A549 (cell line): ENCODE data around the gene RNF225. TPM values are rescaled to one million over a fixed set of nuclear protein-coding genes. Genes with fewer than 3 reads are reported as not detected.
A peak's percentile ranks its signal among the peaks of the same experiment; 100 is the strongest.

Experiments used
- ATAC-seq, 2 experiments: fragments of 200-7000 bp in 1 of 2; fragments of >200 bp in 1 of 2; cut with Nextera tagmentation in 1 of 2; cut with Tn5 transposase in 1 of 2; 3 replicates each; pipeline versions ENCODE4 v1.8.0 to v1.9.1; 2018 to 2020; ENCODE audit warnings: mild to moderate bottlenecking in 1 of 2, moderate library complexity in 1 of 2
- CTCF ChIA-PET: fragments of 300-600 bp; sonication (Branson Sonifier 250); formaldehyde crosslinking; extraction: SDS; loops from one replicate; lab custom pipeline; 2021; ENCODE audit warnings: antibody characterized with exemption, inconsistent platforms; lab: Yijun Ruan, JAX
- POLR2A ChIA-PET: fragments of 350-600 bp; formaldehyde crosslinking; extraction: SDS; loops from one replicate; lab custom pipeline; 2021; ENCODE audit warnings: antibody characterized with exemption, inconsistent platforms; lab: Yijun Ruan, JAX
- DNase-seq, 2 experiments: peaks; one replicate each; pipeline versions ENCODE4 v3.0.0 to v3.0.0-alpha.2; 2011 to 2016; ENCODE audit warnings: low read depth in 1 of 2, low spot score in 1 of 2
- FAIRE-seq: peaks from 2 replicates; lab custom pipeline; 2011; peaks lifted over from hg19 to GRCh38; lab: Jason Lieb, UNC
- H3K27ac ChIP-seq, 2 experiments: fragments of >200 bp; sonication (Bioruptor Twin); formaldehyde crosslinking; 3 replicates each; pipeline ENCODE4 v1.5.1; 2016 to 2017
- H3K4me1 ChIP-seq: fragments of >200 bp; sonication (Bioruptor Twin); formaldehyde crosslinking; 3 replicates; pipeline ENCODE4 v1.6.1; 2016
- H3K4me2 ChIP-seq: fragments of >200 bp; sonication (Bioruptor Twin); formaldehyde crosslinking; 3 replicates; pipeline ENCODE4 v1.6.1; 2016
- H3K4me3 ChIP-seq: fragments of >200 bp; sonication (Bioruptor Twin); formaldehyde crosslinking; 3 replicates; pipeline ENCODE4 v1.5.1; 2016
- H3K9me3 ChIP-seq: fragments of >200 bp; sonication (Bioruptor Twin); formaldehyde crosslinking; 3 replicates; pipeline ENCODE4 v1.6.1; 2016
- CBX2 ChIP-seq: fragments of 200-600 bp; sonication (generic); IDR thresholded peaks from 2 replicates; pipeline ENCODE4 v1.6.1; 2016; ENCODE audit warnings: low read depth, mild to moderate bottlenecking, borderline replicate concordance
- CBX8 ChIP-seq: fragments of 200-600 bp; sonication (generic); IDR thresholded peaks from 2 replicates; pipeline ENCODE4 v1.6.1; 2016
- CHD2 ChIP-seq: fragments of 150-350 bp; IDR thresholded peaks from 2 replicates; pipeline ENCODE4 v1.6.1; 2014; ENCODE audit warnings: low read length; ENCODE audit not compliant: partially characterized antibody
- EP300 ChIP-seq, 2 experiments: fragments of >200 bp; sonication (Bioruptor Twin); formaldehyde crosslinking; IDR thresholded peaks; 2 replicates in 1 of 2; 3 replicates in 1 of 2; pipeline ENCODE4 v1.6.1; 2016 to 2017
- FOSB ChIP-seq: fragments of 250-450 bp; sonication (Bioruptor Pico); IDR thresholded peaks from 2 replicates; pipeline ENCODE4 v1.5.0; 2020; ENCODE audit warnings: mild to moderate bottlenecking, moderate library complexity
- FOSL2 ChIP-seq, 2 experiments: fragments of 450-650 bp in 1 of 2; fragments of >200 bp in 1 of 2; sonication (Bioruptor Twin) in 1 of 2; formaldehyde crosslinking; IDR thresholded peaks; 2 replicates each; pipeline versions ENCODE4 v1.5.0 to v1.6.1; 2016 to 2020; ENCODE audit warnings: mild to moderate bottlenecking in 1 of 2, moderate library complexity in 1 of 2
- GATA3 ChIP-seq: IDR thresholded peaks from 2 replicates; pipeline ENCODE4 v1.6.1; 2012; ENCODE audit warnings: borderline replicate concordance
- HEYL ChIP-seq: fragments of 250-450 bp; sonication (Bioruptor Pico); IDR thresholded peaks from 2 replicates; pipeline ENCODE4 v1.8.0; 2021; ENCODE audit warnings: mild to moderate bottlenecking, moderate library complexity
- HOXB13 ChIP-seq: fragments of 250-450 bp; sonication (Bioruptor Pico); IDR thresholded peaks from 2 replicates; pipeline ENCODE4 v1.5.0; 2020; ENCODE audit warnings: low read depth, mild to moderate bottlenecking, moderate library complexity
- KDM5A ChIP-seq: fragments of 200-600 bp; sonication (generic); IDR thresholded peaks from 2 replicates; pipeline ENCODE4 v1.6.1; 2016; ENCODE audit warnings: antibody characterized with exemption, mild to moderate bottlenecking
- NFE2L2 ChIP-seq: fragments of 150-350 bp; conservative IDR thresholded peaks from 2 replicates; pipeline ENCODE4 v1.6.1; 2014; ENCODE audit warnings: low read length
- PHF8 ChIP-seq: fragments of 200-600 bp; sonication (generic); IDR thresholded peaks from 2 replicates; pipeline ENCODE4 v1.6.1; 2016; ENCODE audit warnings: low read depth, mild to moderate bottlenecking, antibody characterized with exemption, moderate library complexity, borderline replicate concordance
- POLR2A ChIP-seq: IDR thresholded peaks from 2 replicates; pipeline ENCODE4 v1.6.1; 2012; ENCODE audit warnings: mild to moderate bottlenecking, low read length
- POLR2AphosphoS2 ChIP-seq: conservative IDR thresholded peaks from 2 replicates; pipeline ENCODE4 v1.6.1; 2012; ENCODE audit warnings: low read length, improper control_type of control experiment, inconsistent platforms
- RAD21 ChIP-seq, 2 experiments: fragments of >200 bp in 1 of 2; sonication (Bioruptor Twin) in 1 of 2; formaldehyde crosslinking in 1 of 2; IDR thresholded peaks in 1 of 2; conservative IDR thresholded peaks in 1 of 2; 2 replicates in 1 of 2; 3 replicates in 1 of 2; pipeline ENCODE4 v1.6.1; 2012 to 2018; ENCODE audit warnings: inconsistent platforms in 1 of 2
- SREBF2 ChIP-seq: fragments of 450-650 bp; IDR thresholded peaks from 2 replicates; pipeline ENCODE4 v1.6.1; 2014; ENCODE audit warnings: mild to moderate bottlenecking, moderate library complexity
- TP53 ChIP-seq: fragments of 250-450 bp; sonication (Bioruptor Pico); IDR thresholded peaks from 2 replicates; pipeline ENCODE4 v1.5.0; 2021; ENCODE audit warnings: mild to moderate bottlenecking, moderate library complexity
- WGBS: methylation state at CpG from one replicate; pipeline ENCODE4 v1.1.6; 2017; ENCODE audit errors: missing lambda C conversion rate; 5-methylcytosine and 5-hydroxymethylcytosine counted together
- polyA plus RNA-seq, 4 experiments: library from polyadenylated mRNA; depleted of rRNA in 3 of 4; stranded (reverse); fragments of >200 nt; fragmentation: RNase III in 1 of 4; extraction: RNeasy Plus Mini Kit Qiagen cat#74134 plus additional on column Dnase treatment in 1 of 4; gene quantifications; 2 replicates in 3 of 4; 3 replicates in 1 of 4; pipeline ENCODE4 v1.2.3, GENCODE V29; 2011 to 2017
- TF ChIP-seq, protein P1 (sequence below): fragments of 250-450 bp; sonication (Bioruptor Pico); IDR thresholded peaks from 2 replicates; pipeline ENCODE4 v1.5.0; 2021; ENCODE audit warnings: mild to moderate bottlenecking, moderate library complexity, borderline replicate concordance
- TF ChIP-seq, protein P2 (sequence below): fragments of 250-450 bp; sonication (Bioruptor Pico); IDR thresholded peaks from 2 replicates; pipeline ENCODE4 v1.5.0; 2020; ENCODE audit warnings: low read depth, mild to moderate bottlenecking, moderate library complexity
- TF ChIP-seq, protein P3 (sequence below): fragments of 150-350 bp; IDR thresholded peaks from 2 replicates; pipeline ENCODE4 v1.6.1; 2014; ENCODE audit warnings: low read depth, mild to moderate bottlenecking, low read length
- TF ChIP-seq, protein P4 (sequence below): IDR thresholded peaks from 2 replicates; pipeline ENCODE4 v1.6.1; 2012; ENCODE audit warnings: low read depth, borderline replicate concordance
- TF ChIP-seq, protein P5 (sequence below): fragments of >200 bp; sonication (Bioruptor Twin); formaldehyde crosslinking; IDR thresholded peaks from 2 replicates; pipeline ENCODE4 v1.6.1; 2016

The RNF225 gene
- polyA plus RNA-seq, 2 of the 4 experiments (the other 2 are of a cell fraction), result not detected

DNA sequence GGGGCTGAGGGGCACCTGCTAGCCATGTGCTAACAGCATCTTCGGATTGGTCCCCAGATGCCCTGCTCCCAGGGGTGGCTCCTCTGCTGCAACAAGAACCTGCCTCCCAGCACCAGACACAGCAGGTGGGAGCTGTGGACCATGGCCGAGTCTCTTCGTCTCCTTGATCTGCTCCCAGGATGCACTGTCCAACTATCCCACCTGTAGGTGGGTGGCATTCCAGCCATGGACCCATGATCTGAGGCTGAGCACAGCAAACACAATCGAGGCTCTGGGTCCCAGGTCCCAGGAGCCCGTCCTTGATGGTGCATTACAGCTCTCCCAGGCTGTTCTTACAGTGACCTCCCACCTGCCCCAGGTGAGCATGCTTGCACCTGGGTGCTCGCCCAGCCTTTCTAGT, 16.2 kb upstream of the RNF225 start:
- TF ChIP-seq, protein P1, sequence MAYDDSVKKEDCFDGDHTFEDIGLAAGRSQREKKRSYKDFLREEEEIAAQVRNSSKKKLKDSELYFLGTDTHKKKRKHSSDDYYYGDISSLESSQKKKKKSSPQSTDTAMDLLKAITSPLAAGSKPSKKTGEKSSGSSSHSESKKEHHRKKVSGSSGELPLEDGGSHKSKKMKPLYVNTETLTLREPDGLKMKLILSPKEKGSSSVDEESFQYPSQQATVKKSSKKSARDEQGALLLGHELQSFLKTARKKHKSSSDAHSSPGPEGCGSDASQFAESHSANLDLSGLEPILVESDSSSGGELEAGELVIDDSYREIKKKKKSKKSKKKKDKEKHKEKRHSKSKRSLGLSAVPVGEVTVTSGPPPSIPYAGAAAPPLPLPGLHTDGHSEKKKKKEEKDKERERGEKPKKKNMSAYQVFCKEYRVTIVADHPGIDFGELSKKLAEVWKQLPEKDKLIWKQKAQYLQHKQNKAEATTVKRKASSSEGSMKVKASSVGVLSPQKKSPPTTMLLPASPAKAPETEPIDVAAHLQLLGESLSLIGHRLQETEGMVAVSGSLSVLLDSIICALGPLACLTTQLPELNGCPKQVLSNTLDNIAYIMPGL (CRISPR knock-in tag), result no peak
- no peak for TF ChIP-seq EP300 (IDR thresholded peaks at IDR 0.05)
- no peak for TF ChIP-seq FOSL2 (IDR thresholded peaks at IDR 0.05)
- TF ChIP-seq FOSL2 (CRISPR knock-in tag; IDR thresholded peaks at IDR 0.05), result no peak
- no peak for TF ChIP-seq SREBF2
- no peak for TF ChIP-seq HOXB13 (CRISPR knock-in tag)
- TF ChIP-seq GATA3, result no peak
- TF ChIP-seq, protein P2, sequence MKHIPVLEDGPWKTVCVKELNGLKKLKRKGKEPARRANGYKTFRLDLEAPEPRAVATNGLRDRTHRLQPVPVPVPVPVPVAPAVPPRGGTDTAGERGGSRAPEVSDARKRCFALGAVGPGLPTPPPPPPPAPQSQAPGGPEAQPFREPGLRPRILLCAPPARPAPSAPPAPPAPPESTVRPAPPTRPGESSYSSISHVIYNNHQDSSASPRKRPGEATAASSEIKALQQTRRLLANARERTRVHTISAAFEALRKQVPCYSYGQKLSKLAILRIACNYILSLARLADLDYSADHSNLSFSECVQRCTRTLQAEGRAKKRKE (CRISPR knock-in tag), result no peak
- TF ChIP-seq, protein P3, sequence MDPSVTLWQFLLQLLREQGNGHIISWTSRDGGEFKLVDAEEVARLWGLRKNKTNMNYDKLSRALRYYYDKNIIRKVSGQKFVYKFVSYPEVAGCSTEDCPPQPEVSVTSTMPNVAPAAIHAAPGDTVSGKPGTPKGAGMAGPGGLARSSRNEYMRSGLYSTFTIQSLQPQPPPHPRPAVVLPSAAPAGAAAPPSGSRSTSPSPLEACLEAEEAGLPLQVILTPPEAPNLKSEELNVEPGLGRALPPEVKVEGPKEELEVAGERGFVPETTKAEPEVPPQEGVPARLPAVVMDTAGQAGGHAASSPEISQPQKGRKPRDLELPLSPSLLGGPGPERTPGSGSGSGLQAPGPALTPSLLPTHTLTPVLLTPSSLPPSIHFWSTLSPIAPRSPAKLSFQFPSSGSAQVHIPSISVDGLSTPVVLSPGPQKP, result no peak
- no peak for TF ChIP-seq FOSB
- no peak for TF ChIP-seq HEYL (CRISPR knock-in tag)
- TF ChIP-seq CBX2, result no peak
- no peak for TF ChIP-seq CBX8
- no peak for TF ChIP-seq RAD21 (conservative IDR thresholded peaks at IDR 0.05 in 1 of 2, IDR thresholded peaks at IDR 0.05 in 1 of 2)
- TF ChIP-seq TP53 (CRISPR knock-in tag), result no peak
- TF ChIP-seq POLR2AphosphoS2, result no peak
- TF ChIP-seq, protein P4, sequence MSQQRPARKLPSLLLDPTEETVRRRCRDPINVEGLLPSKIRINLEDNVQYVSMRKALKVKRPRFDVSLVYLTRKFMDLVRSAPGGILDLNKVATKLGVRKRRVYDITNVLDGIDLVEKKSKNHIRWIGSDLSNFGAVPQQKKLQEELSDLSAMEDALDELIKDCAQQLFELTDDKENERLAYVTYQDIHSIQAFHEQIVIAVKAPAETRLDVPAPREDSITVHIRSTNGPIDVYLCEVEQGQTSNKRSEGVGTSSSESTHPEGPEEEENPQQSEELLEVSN, result no peak
- TF ChIP-seq KDM5A, result no peak
- no peak for TF ChIP-seq PHF8
- TF ChIP-seq, protein P5, sequence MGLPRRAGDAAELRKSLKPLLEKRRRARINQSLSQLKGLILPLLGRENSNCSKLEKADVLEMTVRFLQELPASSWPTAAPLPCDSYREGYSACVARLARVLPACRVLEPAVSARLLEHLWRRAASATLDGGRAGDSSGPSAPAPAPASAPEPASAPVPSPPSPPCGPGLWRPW, result no peak
- no peak for TF ChIP-seq NFE2L2
- ChIA-PET POLR2A (interaction anchor here (0.9 to 4.9 kb wide), 2 partner anchors 16 to 31 kb away, joined by 3 to 43 read pairs; partner anchors contain the start of gene ZNF497), CTCF (interaction anchor here (0.9 to 1.7 kb wide), 3 partner anchors 15 to 140 kb away, joined by 4 to 5 read pairs (median 4); partner anchors contain the start of gene ZBTB45)
- FAIRE-seq (no peak), DNase-seq (no peak), ATAC-seq (no peak)
- Histone ChIP-seq H3K4me2 (peak overlapping the region; percentile 77; the same call in 1 of the 3 replicates), H3K27ac (no peak overlapping the region), H3K4me3 (no peak overlapping the region), H3K9me3 (no peaks in the 10 kb centered on the region), H3K4me1 (peaks cover 13% of the 10 kb centered on the region)
- WGBS, result 73% methylated on average over 6 of the region's 6 CpGs

DNA sequence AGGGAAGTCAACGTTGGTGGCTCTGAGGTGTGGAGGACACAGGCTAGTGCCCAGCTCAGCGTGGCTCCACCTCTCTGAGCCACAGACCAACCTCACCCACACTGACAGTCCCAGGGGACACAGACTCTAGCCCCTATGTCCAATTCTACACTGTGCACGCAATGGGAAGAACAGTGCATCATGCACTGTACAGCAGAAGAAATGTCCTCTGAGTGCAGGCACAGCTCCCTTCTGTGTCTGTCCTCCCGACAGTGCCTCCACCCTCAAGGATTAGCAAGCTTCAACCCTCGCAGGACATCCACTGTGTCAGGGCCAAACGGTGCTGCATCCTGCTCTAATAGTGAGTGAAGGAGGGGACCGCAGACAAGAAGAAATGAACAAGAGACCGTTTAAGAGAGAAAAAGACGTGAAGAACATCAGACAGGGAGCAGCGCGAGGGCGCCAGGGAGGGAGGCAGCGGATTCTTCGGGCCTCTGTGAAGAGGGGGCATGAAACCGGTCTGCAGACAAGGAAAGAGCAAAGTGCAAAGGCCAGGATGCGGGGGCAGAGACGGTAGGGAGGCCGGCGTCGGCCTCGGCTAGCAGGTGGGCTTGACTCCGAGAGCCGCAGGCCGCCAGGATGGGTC, 15.3 kb upstream of the RNF225 start:
- no peak for FAIRE-seq
- H3K4me1 ChIP-seq, result peaks cover 18% of the 10 kb centered on the region
- no peak for DNase-seq
- 8% methylated on average over 24 of the region's 24 CpGs for WGBS
- no peak for TF ChIP-seq NFE2L2
- no peak for TF ChIP-seq CBX2
- TF ChIP-seq POLR2A, result 0 out of 2 replicates have a peak, but pooled peaks have one; percentile 4
- TF ChIP-seq CHD2, result no peak
- H3K9me3 ChIP-seq, result no peaks in the 10 kb centered on the region
- ChIA-PET CTCF (interaction anchor here (0.9 to 1.7 kb wide), 4 partner anchors 10 to 139 kb away, joined by 3 to 5 read pairs (median 4); partner anchors contain the start of gene ZBTB45), POLR2A (interaction anchor here (0.9 to 4.9 kb wide), 2 partner anchors 17 to 32 kb away, joined by 3 to 43 read pairs; partner anchors contain the start of gene ZNF497)
- H3K27ac ChIP-seq, result peak overlapping the region; percentile 93 to 97
- peak overlapping the region; percentile 64 for H3K4me3 ChIP-seq
- peak overlapping the region; percentile 77 for H3K4me2 ChIP-seq
- ATAC-seq, result peak; percentile 8 to 10; a peak in 5 of 6 replicates
